NT2/D1 (cell line): Measurements from ENCODE around the gene RBM8A.

Source experiments
- SUZ12 ChIP-seq: IDR thresholded peaks from 2 replicates; pipeline ENCODE4 v1.6.1; 2011; ENCODE audit not compliant: insufficient read length, insufficient read depth; ENCODE audit errors: extremely low read depth
- YY1 ChIP-seq: IDR thresholded peaks from 2 replicates; pipeline ENCODE4 v1.6.1; 2011; ENCODE audit not compliant: insufficient read length, insufficient read depth

DNA sequence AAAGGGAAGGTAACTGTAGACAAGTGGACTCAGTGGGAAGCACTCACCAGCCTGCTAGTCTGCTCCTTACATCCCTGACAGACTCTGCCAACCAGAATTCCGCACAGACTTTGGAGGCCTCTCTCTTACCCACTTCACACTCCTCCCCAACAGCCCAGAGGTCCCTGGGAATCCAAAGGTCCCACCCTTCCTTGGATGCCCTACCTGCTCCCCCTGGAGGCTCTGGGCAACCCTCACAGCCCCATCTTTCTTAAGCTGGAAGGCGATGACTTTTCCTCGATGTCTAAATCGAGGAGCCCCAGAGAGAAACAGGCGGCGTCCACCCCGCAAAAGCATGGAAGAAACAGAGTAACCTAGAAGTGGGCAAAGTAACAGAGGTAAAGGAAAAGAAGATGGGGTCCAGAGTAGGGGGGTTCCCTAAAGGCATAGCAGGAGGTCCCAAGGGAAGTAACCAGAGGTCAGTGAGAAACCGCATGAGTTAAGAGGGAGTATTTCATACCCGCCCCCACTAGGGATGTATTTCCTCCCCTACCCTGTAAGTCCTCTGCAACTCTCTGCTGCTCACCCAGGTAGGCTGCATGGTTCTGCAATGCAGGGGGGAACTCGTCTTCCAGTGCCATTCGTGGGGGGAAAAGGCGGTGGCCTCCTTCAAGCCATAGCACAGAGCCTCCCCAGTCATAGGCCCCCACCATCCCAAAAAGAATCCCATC is 25.8 kb downstream of the RBM8A start:
- TF ChIP-seq YY1: no peak
- no peak for TF ChIP-seq SUZ12
